Left ventricle myocardium inferior (tissue), 1 donor: ENCODE measurements around the gene XCR1. TPM values are rescaled to one million over a fixed set of nuclear protein-coding genes. Genes with fewer than 3 reads are reported as not detected.

Source experiments
- DNase-seq: peaks from one replicate; pipeline ENCODE4 v3.0.0-alpha.2; 2020
- H3K27ac ChIP-seq: fragments of 200-600 bp; replicated peaks from 2 replicates; pipeline ENCODE4 v1.8.0; 2021
- H3K27me3 ChIP-seq: fragments of 200-600 bp; 2 replicates; pipeline ENCODE4 v1.8.0; 2021; ENCODE audit warnings: low read depth
- H3K36me3 ChIP-seq: fragments of 200-600 bp; 2 replicates; pipeline ENCODE4 v1.8.0; 2021
- H3K4me1 ChIP-seq: fragments of 200-600 bp; 2 replicates; pipeline ENCODE4 v1.8.0; 2021
- H3K4me3 ChIP-seq: fragments of 200-600 bp; 2 replicates; pipeline ENCODE4 v1.8.0; 2021; ENCODE audit warnings: mild to moderate bottlenecking, moderate library complexity
- H3K9me3 ChIP-seq: fragments of 200-600 bp; replicated peaks from 2 replicates; pipeline ENCODE4 v1.8.0; 2021
- intact Hi-C: fragments of 100-400 bp; cut with micrococcal nuclease; formaldehyde crosslinking; loops from one replicate; pipeline ENCODE4 v1.11.0; 2022
- total RNA-seq: library from RNA; stranded (reverse); fragmentation: NEBNext Ultra II Directional; extraction: Animal tissue kit (Norgen Biotek cat#: 25700); gene quantifications from one replicate; pipeline ENCODE4 v1.2.1, GENCODE V29; 2021
- TF ChIP-seq, protein P1 (sequence below): fragments of 200-600 bp; IDR thresholded peaks from 2 replicates; pipeline ENCODE4 v1.8.0; 2021; ENCODE audit warnings: antibody characterized with exemption, mild to moderate bottlenecking, borderline replicate concordance
- donor health status: DM: no; HTN: yes; CAD: no; lungs with severe emphysema.

The XCR1 gene
- total RNA-seq, 1 donor from 2014 or later = not detected

DNA sequence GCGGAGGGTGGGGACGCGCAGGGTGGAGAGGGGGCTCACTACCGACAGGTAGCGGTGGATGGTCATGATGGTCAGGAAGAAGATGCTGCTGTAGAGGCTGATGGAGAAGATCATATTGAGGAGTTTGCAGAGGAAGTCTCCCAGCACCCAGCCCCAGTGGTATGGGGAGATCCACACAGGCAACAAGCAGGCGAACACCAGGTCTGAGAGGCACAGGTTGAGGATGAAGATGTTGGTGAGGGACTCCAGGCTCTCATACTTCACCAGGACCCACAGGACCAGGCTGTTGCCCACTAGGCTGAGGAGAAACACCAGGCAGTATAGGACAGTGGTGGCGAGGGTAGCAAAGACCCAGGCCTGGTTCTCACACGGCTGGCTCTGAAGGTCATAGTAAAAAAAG lies 5.8 kb downstream of the XCR1 start:
- intact Hi-C loops = no loop called here
- TF ChIP-seq, protein P1, sequence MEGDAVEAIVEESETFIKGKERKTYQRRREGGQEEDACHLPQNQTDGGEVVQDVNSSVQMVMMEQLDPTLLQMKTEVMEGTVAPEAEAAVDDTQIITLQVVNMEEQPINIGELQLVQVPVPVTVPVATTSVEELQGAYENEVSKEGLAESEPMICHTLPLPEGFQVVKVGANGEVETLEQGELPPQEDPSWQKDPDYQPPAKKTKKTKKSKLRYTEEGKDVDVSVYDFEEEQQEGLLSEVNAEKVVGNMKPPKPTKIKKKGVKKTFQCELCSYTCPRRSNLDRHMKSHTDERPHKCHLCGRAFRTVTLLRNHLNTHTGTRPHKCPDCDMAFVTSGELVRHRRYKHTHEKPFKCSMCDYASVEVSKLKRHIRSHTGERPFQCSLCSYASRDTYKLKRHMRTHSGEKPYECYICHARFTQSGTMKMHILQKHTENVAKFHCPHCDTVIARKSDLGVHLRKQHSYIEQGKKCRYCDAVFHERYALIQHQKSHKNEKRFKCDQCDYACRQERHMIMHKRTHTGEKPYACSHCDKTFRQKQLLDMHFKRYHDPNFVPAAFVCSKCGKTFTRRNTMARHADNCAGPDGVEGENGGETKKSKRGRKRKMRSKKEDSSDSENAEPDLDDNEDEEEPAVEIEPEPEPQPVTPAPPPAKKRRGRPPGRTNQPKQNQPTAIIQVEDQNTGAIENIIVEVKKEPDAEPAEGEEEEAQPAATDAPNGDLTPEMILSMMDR = no peak

DNA sequence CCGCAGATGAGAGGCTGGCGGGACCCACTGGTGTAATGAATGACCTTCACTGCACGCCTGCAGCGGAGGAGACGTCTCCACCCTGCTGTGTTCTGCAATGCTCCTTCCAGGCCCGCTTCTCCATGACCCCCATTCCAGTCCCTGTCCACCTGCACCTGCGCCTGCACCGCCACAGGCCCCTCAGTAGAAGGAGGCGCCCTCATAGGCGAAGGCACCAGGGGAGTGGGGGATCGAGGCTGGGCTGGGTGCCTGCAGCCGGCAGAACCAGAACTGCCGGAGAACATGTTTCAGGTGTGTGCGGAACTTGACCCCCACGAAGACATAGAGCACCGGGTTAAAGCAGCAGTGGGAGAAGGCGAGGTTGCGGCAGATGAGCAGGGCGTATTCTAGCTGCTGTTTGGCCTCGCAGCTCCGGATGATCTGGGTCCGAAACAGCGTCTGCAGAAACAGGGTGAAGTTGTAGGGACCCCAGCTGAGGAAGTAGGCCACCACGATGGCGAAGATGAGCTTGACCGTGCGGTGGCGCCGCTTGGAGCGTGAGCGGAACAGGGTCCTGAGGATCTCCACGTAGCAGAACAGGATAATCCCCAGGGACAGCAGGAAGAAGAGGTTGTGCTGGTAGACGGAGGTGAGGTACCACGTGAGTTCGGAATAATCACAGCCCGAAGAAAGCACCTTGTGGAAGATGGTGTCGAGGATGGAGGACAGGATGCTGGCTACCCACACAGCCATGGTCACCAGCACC lies 6.3 kb downstream of the XCR1 start:
- H3K9me3 ChIP-seq = no peaks in the 10 kb centered on the region
- TF ChIP-seq, protein P1 = no peak
- no peak overlapping the region for H3K27ac ChIP-seq
- no peaks in the 10 kb centered on the region for H3K27me3 ChIP-seq
- H3K4me1 ChIP-seq = no peaks in the 10 kb centered on the region
- no peak for DNase-seq
- no peak overlapping the region for H3K4me3 ChIP-seq
- H3K36me3 ChIP-seq = no peaks in the 10 kb centered on the region
- intact Hi-C loops = no loop called here

More for the DNA sequence above, 5.8 kb downstream of the XCR1 start:
- Histone ChIP-seq H3K4me1 (no peaks in the 10 kb centered on the region), H3K4me3 (no peak overlapping the region), H3K36me3 (no peaks in the 10 kb centered on the region), H3K27me3 (no peaks in the 10 kb centered on the region), H3K27ac (no peak overlapping the region), H3K9me3 (peaks cover 2% of the 10 kb centered on the region)
- no peak for DNase-seq

DNA sequence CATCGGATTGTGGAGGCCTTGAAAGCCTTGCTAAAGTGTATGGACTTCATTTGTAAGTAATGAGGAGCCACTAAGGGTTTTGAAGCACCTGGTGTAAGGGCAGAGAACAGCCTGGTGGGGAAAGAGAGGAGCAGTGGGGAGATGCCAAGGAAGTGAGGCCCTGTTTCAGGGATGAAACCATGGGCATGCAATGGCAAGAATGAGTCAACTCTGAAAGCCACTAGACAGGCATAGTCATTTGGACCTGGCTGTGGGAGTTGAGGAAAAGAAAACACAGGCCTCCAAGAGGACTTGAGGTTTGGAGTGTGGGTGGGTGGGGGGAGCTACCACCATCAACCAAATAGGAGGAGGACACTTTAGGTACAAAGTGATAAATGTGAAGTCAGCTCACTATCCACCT lies 7.6 kb downstream of the XCR1 start:
- Histone ChIP-seq H3K4me3 (no peak overlapping the region), H3K27me3 (no peaks in the 10 kb centered on the region), H3K36me3 (no peaks in the 10 kb centered on the region), H3K9me3 (no peaks in the 10 kb centered on the region), H3K4me1 (no peaks in the 10 kb centered on the region), H3K27ac (no peak overlapping the region)
- TF ChIP-seq, protein P1 = no peak
- intact Hi-C loops = no loop called here
- DNase-seq = no peak

DNA sequence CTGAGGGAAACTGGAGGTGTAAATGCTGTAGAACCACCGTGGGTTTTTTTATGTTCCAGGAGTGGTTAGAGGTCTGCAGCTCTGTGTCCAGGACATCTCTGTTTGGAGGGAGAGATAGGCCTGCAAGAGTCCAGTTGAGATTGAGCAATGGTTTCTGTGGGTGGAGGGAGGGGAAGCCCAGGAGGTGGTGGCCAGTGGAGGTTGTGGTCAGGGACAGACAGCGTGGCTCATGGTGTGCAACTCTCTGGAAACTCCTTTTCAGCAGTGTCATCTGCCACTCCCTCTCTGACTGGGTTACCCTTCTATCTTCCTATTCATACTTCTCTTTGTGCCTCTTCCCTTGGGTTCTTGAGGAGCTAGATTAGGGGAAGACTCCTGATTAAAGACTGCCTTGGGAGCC lies 9.6 kb downstream of the XCR1 start:
- Histone ChIP-seq H3K9me3 (no peaks in the 10 kb centered on the region), H3K4me3 (no peak overlapping the region), H3K27me3 (no peaks in the 10 kb centered on the region), H3K4me1 (no peaks in the 10 kb centered on the region), H3K27ac (no peak overlapping the region), H3K36me3 (no peaks in the 10 kb centered on the region)
- intact Hi-C loops = no loop called here
- no peak for DNase-seq
- TF ChIP-seq, protein P1 = no peak

DNA sequence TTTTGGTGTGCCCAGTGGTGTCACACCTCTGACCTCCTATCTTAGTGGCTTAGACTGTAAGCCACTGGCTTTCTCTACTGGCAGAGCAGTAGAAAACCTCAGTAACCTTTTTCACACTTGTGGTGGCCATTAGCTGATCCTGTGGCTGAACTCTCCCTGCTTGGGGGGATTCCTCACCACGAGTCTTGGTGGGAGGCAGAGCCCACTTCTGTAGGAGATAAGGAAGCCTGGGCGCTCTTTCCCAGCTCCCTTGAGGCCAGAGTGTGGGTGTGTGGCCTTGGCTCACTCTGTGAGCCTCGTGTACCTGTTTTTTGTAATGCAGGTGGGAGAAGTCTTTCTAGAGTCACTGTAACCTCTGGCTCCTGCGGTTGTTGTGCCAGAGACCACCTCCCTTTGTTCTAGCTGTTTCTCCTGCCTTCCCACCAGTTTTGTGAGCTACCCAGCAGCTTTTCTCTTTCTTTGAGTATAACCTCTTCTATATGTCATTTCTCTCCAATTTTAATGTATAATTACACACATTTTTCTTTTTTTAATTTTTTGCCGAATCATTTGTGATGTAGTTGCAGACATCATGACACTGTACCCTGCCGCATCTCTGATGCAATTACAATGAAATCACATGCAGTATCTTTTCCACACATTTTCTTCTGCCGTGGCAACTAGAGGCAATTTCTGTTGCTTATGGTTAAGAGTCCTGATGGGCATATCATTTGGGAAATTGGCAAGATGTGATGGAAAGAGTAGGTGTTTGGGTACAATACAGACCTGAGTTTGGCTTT lies 13.8 kb downstream of the XCR1 start:
- H3K36me3 ChIP-seq = no peaks in the 10 kb centered on the region
- H3K27ac ChIP-seq = no peak overlapping the region
- intact Hi-C loops = no loop called here
- no peak overlapping the region for H3K4me3 ChIP-seq
- H3K9me3 ChIP-seq = no peaks in the 10 kb centered on the region
- no peaks in the 10 kb centered on the region for H3K4me1 ChIP-seq
- no peak for DNase-seq
- TF ChIP-seq, protein P1 = no peak
- H3K27me3 ChIP-seq = no peaks in the 10 kb centered on the region
